BLaER1 (cell line): Measurements from ENCODE around the gene ACOXL.
A peak's percentile ranks its signal among the peaks of the same experiment; 100 is the strongest.

Experiments used
- H3K27ac ChIP-seq: shearing (Covaris generic); formaldehyde crosslinking; 2 replicates; pipeline ENCODE4 v1.8.1; 2022
- H3K27me3 ChIP-seq: shearing (Covaris generic); formaldehyde crosslinking; 2 replicates; pipeline ENCODE4 v1.8.1; 2022
- H3K36me3 ChIP-seq: shearing (Covaris generic); formaldehyde crosslinking; 2 replicates; pipeline ENCODE4 v1.8.1; 2022
- H3K4me1 ChIP-seq: shearing (Covaris generic); formaldehyde crosslinking; 2 replicates; pipeline ENCODE4 v1.8.1; 2022
- H3K4me2 ChIP-seq: shearing (Covaris generic); formaldehyde crosslinking; 2 replicates; pipeline ENCODE4 v1.8.1; 2022
- H3K4me3 ChIP-seq: shearing (Covaris generic); formaldehyde crosslinking; 2 replicates; pipeline ENCODE4 v1.8.1; 2022
- H3K9ac ChIP-seq: shearing (Covaris generic); formaldehyde crosslinking; 2 replicates; pipeline ENCODE4 v1.8.1; 2022
- H3K9me3 ChIP-seq: shearing (Covaris generic); formaldehyde crosslinking; 2 replicates; pipeline ENCODE4 v1.8.1; 2022
- H4K20me1 ChIP-seq: shearing (Covaris generic); formaldehyde crosslinking; 2 replicates; pipeline ENCODE4 v1.8.1; 2022
- Cebpa-rat ChIP-seq: shearing (Covaris generic); IDR thresholded peaks from 2 replicates; pipeline ENCODE4 v1.8.1; 2022

Gene ACOXL

DNA sequence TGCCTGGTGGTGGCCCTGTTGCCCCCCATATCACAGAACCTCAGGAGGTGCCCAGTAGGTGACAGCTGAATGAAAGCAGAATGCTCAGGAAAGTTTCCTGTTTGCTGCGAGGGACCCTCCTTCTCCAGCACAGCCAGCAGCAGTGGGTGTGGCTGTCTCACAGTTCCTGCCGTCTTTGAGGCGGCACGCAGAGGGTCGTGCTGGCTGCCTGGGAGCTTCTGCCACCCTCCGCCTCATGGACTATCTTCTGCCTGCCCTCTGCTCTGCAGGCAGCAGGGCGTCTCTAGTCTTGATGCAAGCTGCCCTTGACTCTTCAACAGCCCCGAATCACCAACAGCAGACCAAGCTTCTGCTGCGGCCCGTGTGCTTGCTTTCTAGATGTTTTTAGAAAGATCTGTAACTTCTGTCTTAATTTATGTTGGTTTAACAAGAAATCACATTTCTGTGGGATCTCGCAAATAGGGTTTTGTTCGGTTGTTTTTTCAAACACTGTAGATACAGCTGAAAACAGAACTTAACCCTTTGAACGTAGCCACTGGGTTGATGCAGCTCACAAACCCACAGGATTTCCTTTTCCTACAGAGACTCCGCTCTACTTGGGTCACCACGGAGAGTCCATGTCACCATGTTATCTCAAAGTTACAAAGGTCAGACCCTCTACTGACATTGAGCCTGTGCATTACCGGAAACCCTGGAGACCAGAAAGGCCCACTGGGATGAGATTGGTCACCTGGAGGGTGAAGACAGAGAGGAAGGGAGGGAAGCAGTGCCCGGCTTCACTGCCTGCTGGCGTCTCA, 144.9 kb downstream of the ACOXL start:
- Histone ChIP-seq H4K20me1 (no peaks in the 10 kb centered on the region), H3K4me2 (peak overlapping the region; percentile 86), H3K9ac (peak overlapping the region; percentile 59; the same call in 1 of the 2 replicates), H3K36me3 (no peaks in the 10 kb centered on the region), H3K4me1 (peaks cover 55% of the 10 kb centered on the region), H3K27me3 (no peaks in the 10 kb centered on the region), H3K4me3 (peak overlapping the region; percentile 41), H3K9me3 (peaks cover 18% of the 10 kb centered on the region), H3K27ac (peak overlapping the region; percentile 62; the same call in 1 of the 2 replicates)
- no peak for TF ChIP-seq Cebpa-rat

DNA sequence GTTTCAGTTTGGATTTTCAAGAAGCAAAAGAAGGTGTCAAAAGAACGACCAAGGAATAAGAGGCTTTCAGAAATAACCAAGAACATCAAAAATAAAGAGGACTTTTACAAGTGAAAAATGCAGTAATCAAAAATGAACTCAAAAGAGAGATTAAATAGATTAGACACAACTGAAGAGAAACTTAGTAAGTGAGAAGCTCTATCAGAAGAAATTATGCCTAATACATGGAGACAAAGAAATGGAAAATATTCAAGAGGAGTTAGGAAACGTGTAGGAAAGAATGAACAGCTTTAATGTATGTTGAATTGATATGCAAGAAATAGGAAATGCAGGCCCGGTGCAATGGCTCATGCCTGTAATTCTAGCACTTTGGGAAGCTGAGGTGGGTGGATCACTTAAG, 145.8 kb downstream of the ACOXL start:
- Histone ChIP-seq H3K27ac (no peak overlapping the region), H3K9me3 (peaks cover 18% of the 10 kb centered on the region), H3K27me3 (no peaks in the 10 kb centered on the region), H3K4me2 (peak overlapping the region; percentile 86), H3K4me3 (no peak overlapping the region), H4K20me1 (no peaks in the 10 kb centered on the region), H3K9ac (no peak overlapping the region), H3K4me1 (peaks cover 50% of the 10 kb centered on the region), H3K36me3 (no peaks in the 10 kb centered on the region)
- no peak for TF ChIP-seq Cebpa-rat

DNA sequence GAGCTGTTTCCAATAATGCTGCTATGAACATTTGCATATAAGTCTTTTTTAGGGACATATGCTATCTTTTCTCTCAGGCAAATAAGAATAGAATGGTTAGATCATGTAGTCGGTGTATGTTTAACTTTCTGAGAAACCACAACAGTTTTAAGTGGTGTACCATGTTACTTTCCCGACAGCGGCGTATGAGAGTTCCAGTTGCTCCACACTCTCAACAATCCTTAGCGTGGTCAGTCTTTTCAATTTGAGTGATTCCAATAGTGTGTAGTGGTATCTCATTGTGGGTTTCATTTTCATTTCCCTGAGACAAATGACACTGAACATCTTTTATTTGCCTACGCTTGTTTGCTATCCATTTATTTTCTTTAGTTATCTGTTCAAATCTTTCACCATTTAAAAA, 149.5 kb downstream of the ACOXL start:
- no peaks in the 10 kb centered on the region for H4K20me1 ChIP-seq
- H3K36me3 ChIP-seq: no peaks in the 10 kb centered on the region
- peaks cover 18% of the 10 kb centered on the region for H3K9me3 ChIP-seq
- H3K4me2 ChIP-seq: no peak overlapping the region
- no peak overlapping the region for H3K9ac ChIP-seq
- no peaks in the 10 kb centered on the region for H3K27me3 ChIP-seq
- peaks cover 12% of the 10 kb centered on the region for H3K4me1 ChIP-seq
- no peak overlapping the region for H3K4me3 ChIP-seq
- no peak for TF ChIP-seq Cebpa-rat
- H3K27ac ChIP-seq: no peak overlapping the region

DNA sequence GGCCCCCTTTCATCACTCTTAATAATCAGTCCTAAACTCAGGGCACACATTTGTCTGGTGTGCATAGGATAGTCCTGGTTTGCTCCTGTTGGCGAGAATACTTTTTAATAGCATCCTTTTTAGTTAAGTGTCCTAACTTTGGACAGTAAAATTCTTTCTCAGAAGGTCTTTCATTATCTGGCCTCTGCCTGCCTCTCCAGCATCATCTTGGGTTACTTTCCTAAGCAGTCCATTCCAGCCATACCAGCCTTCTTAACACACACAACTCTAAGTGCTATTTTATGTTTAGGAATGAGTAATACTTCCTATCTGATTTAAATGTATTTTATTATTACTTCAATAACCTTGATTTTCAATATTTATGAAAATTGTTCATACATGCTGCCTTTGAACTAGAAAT, 151.0 kb downstream of the ACOXL start:
- Histone ChIP-seq H3K27ac (no peak overlapping the region), H3K4me3 (no peak overlapping the region), H4K20me1 (no peaks in the 10 kb centered on the region), H3K36me3 (no peaks in the 10 kb centered on the region), H3K9me3 (peaks cover 12% of the 10 kb centered on the region), H3K4me1 (no peaks in the 10 kb centered on the region), H3K9ac (no peak overlapping the region), H3K27me3 (no peaks in the 10 kb centered on the region), H3K4me2 (no peak overlapping the region)
- no peak for TF ChIP-seq Cebpa-rat

DNA sequence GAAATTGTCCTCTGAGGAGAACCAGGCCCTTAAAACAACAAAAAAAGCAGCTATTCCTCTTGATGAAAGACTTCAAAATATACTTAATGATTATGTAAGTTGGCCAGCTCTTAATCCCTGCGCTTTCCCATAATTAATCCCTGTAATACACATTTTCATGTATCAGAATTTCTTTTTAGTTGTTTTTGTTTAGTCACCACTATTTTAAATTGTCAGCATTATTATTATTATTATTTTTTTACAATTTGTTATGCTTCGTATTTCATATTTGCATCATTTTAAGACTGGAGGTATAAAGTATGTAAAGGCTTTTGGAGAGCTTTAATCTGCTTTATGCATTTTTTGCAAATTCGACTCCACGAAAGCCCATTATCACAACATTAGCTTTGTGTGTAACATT, 152.9 kb downstream of the ACOXL start:
- no peaks in the 10 kb centered on the region for H3K9me3 ChIP-seq
- H3K9ac ChIP-seq: no peak overlapping the region
- no peaks in the 10 kb centered on the region for H3K36me3 ChIP-seq
- no peaks in the 10 kb centered on the region for H3K4me1 ChIP-seq
- H4K20me1 ChIP-seq: no peaks in the 10 kb centered on the region
- no peak overlapping the region for H3K4me3 ChIP-seq
- H3K4me2 ChIP-seq: no peak overlapping the region
- H3K27ac ChIP-seq: no peak overlapping the region
- no peak for TF ChIP-seq Cebpa-rat
- H3K27me3 ChIP-seq: no peaks in the 10 kb centered on the region

DNA sequence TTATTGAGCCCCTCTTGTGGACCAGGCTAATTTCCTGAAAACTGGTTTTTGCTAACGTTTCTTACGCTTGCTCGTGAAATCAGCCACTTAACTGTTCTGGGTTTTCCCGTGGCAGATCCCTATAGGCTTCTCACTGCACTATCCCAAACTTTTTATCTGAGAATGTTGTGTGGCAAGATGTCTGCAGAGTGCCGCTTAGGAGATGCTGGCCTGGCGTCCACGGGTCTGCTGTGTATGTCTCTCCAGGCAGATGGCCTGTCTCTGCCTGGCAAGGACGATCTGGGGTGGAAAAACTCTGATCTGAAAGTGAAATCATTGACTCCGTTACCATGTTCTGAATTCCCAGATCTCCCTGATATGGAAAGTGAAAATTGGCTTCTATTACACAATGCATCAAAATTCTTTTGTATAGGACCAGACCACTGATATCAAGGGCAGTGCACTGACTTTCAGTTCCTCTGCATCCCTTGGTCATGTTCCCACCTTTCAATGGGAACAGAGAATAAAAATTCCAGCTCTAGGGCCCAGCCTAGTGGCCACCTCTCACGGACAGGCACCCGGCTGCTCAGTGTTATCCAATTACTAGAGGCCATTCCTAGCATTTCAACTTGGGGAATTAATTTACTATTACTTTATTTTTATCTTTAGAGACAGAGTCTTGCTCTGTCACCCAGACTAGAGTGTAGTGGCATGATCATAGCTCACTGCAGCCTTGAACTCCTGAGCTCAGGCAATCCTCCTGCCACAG, 154.6 kb downstream of the ACOXL start:
- Histone ChIP-seq H3K27ac (no peak overlapping the region), H3K9ac (no peak overlapping the region), H3K9me3 (no peaks in the 10 kb centered on the region), H3K4me1 (no peaks in the 10 kb centered on the region), H3K36me3 (no peaks in the 10 kb centered on the region), H3K4me3 (no peak overlapping the region), H4K20me1 (no peaks in the 10 kb centered on the region), H3K4me2 (no peak overlapping the region), H3K27me3 (no peaks in the 10 kb centered on the region)
- TF ChIP-seq Cebpa-rat: no peak

DNA sequence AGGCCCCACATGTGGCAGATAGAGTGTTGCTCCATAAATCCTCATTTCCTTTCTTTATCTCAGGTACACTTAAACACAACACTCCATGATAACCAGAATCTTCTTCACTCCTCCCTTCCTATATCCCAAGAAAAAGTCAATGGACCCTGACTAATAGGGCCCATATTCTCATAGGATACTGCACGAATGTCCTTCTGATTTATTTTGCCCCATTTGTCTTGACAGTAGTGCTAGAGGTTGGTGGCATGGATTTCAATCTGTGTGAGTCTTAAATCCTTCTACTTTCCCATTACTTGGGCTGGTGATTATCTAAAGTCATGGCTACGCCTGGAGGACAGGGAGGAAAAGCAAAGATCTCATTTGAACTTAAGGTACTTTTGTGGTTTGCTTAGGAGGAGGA, 156.0 kb downstream of the ACOXL start:
- no peak overlapping the region for H3K9ac ChIP-seq
- no peak overlapping the region for H3K27ac ChIP-seq
- TF ChIP-seq Cebpa-rat: no peak
- no peaks in the 10 kb centered on the region for H3K27me3 ChIP-seq
- no peak overlapping the region for H3K4me3 ChIP-seq
- H3K4me2 ChIP-seq: no peak overlapping the region
- no peaks in the 10 kb centered on the region for H3K9me3 ChIP-seq
- H4K20me1 ChIP-seq: no peaks in the 10 kb centered on the region
- no peaks in the 10 kb centered on the region for H3K4me1 ChIP-seq
- no peaks in the 10 kb centered on the region for H3K36me3 ChIP-seq

DNA sequence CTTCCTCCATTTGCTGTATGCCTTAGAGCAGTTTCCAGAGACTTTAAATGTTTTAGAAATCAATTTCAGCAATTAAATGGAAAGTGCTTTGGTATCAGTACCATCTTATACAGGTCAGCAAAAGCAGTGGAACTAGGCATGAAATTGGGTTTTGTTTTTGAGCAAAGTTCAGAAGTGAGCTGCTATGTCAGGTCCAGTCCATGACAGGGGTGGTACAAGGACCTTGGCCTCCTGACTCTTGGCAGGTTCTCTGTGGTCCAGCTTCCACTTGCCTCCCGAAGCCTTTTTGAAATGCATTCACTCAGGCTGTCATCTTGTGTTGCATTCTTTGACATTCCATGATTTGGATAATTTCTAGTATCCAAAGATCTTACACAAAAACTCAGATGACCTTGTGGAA, 159.3 kb downstream of the ACOXL start:
- no peaks in the 10 kb centered on the region for H3K27me3 ChIP-seq
- TF ChIP-seq Cebpa-rat: no peak

DNA sequence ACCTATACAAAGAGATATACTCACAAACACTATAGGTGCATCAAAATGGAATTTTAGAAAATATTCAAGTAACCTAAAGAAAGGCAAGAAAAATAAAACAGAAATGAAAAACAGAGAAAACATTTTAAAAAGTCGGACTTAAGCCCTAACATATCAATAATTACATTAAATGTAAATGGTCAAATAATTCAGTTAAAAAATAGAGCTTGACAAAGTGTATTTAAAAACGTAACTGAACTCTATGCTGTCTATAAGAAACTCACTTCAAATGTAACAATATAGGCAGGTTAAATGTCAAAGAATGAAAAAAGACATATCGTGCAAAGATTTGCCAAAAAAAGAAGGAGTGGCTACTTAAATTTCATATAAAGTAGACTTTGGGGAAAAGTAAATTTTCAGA, 163.9 kb downstream of the ACOXL start:
- no peak overlapping the region for H3K9ac ChIP-seq
- H3K27me3 ChIP-seq: no peaks in the 10 kb centered on the region
- no peak for TF ChIP-seq Cebpa-rat

More for the DNA sequence above, 159.3 kb downstream of the ACOXL start:
- H3K9ac ChIP-seq: no peak overlapping the region
- H3K9me3 ChIP-seq: peaks cover 13% of the 10 kb centered on the region
- no peak overlapping the region for H3K4me2 ChIP-seq
- no peak overlapping the region for H3K27ac ChIP-seq
- no peak overlapping the region for H3K4me3 ChIP-seq
- H3K4me1 ChIP-seq: no peaks in the 10 kb centered on the region
- no peaks in the 10 kb centered on the region for H3K36me3 ChIP-seq
- no peaks in the 10 kb centered on the region for H4K20me1 ChIP-seq

DNA sequence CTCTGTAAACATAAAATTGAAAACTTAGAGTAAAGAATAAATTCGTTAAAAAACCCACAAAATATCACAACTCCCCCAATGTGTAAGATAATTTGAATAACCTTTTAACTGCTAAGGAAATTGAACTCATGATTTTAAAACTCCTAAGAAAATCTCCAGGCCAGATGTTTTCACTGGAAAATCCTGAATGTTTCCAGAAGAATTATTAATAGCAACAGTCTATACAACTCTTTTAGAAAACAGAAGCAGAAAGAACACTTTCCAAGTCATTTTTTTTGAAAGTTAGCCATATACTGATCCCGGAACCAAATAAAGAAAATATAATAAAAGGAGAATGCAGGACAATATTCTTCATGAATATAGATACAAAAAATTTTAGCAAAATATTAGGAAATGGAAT, 165.6 kb downstream of the ACOXL start:
- H3K27ac ChIP-seq: no peak overlapping the region
- H3K4me3 ChIP-seq: no peak overlapping the region
- no peaks in the 10 kb centered on the region for H3K27me3 ChIP-seq
- no peak for TF ChIP-seq Cebpa-rat
- no peak overlapping the region for H3K9ac ChIP-seq
- H3K4me1 ChIP-seq: 0 out of 2 replicates have a peak, but pooled peaks cover 7% of the 10 kb centered on the region
- no peak overlapping the region for H3K4me2 ChIP-seq
- no peaks in the 10 kb centered on the region for H4K20me1 ChIP-seq
- H3K36me3 ChIP-seq: no peaks in the 10 kb centered on the region
- peaks cover 15% of the 10 kb centered on the region for H3K9me3 ChIP-seq

More for the DNA sequence above, 163.9 kb downstream of the ACOXL start:
- no peaks in the 10 kb centered on the region for H4K20me1 ChIP-seq
- H3K36me3 ChIP-seq: no peaks in the 10 kb centered on the region
- H3K27ac ChIP-seq: no peak overlapping the region
- peaks cover 14% of the 10 kb centered on the region for H3K9me3 ChIP-seq
- no peak overlapping the region for H3K4me2 ChIP-seq
- H3K4me1 ChIP-seq: no peaks in the 10 kb centered on the region
- H3K4me3 ChIP-seq: no peak overlapping the region
